ENCODE data around the gene STUB1.

DNA sequence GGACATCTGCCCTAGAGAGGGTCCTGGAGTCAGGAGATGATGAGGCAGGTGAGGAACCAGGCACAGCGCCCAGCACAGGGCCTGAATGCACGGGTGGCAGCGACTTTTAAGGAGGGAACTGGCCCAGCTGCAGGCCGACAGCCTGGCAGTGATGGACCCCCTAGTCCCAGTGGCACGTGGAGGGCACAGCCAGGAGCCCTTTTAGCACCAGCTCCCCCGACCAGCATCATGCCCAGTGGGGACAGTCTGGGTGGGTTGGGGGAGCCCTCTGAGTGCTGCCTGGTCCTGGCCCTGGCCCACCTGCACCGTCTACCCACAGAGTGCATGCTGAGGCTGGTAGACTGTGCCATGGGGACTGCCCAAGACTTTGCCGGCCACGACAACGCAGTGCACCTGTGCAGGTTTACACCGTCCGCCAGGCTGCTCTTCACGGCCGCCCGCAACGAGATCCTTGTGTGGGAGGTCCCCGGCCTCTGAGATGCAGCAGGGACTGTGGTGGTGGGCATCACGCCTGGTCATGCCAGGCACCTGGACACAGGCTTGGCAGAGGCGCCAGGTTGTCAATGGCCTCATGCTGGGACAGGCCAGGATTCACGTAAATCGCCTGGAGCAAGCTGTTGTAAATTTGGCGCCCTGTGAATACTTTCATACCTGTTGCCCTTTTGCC, 13.0 kb upstream of the STUB1 start:
- TF ChIP-seq YY1 (IDR thresholded peaks at IDR 0.05; ENCODE audit: insufficient read depth, insufficient read length) (no peak), SUZ12 (IDR thresholded peaks at IDR 0.05; ENCODE audit: extremely low read depth, insufficient read depth, insufficient read length) (no peak)

Data from NT2/D1 (cell line).